Measurements from ENCODE around the gene KREMEN1.
"Not testable (repeated sequence)": the region's sequence is repeated elsewhere in the genome, so short reads cannot be mapped to it uniquely, and the experiment has no call there.

The KREMEN1 gene, protein sequence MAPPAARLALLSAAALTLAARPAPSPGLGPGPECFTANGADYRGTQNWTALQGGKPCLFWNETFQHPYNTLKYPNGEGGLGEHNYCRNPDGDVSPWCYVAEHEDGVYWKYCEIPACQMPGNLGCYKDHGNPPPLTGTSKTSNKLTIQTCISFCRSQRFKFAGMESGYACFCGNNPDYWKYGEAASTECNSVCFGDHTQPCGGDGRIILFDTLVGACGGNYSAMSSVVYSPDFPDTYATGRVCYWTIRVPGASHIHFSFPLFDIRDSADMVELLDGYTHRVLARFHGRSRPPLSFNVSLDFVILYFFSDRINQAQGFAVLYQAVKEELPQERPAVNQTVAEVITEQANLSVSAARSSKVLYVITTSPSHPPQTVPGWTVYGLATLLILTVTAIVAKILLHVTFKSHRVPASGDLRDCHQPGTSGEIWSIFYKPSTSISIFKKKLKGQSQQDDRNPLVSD

DNA sequence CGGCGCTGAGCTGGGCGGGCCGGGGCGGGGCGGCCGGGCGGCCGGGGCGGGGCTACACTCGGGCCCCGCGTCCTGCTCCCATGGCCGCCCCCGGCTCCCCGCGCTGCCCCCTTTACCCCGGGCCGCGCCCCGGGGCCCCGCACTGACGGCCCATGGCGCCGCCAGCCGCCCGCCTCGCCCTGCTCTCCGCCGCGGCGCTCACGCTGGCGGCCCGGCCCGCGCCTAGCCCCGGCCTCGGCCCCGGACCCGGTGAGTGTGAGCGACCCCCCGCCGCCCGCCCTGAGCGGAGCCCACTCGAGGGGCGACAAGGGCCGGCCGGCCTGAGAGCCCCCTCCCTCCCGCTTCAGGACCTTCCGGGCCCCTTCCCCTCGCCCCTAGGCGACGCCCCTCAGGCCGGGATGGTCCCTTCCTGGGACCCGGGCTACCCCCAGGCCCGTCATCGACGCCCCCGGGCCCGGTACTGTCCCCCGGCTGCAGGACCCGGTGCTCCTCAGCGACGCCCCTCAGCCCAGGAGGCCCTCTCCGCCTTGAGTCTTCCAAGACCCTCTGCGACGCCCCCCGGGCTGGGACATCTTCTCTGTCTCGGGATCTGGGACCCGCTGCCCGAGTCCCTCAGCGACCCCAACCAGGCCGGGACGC is at the start of gene KREMEN1:
Gene KREMEN1, plus strand, starts transcription at position 57 of the 639 bp plus-strand sequence. Its CDS starts 96 bp downstream, at position 153.
- DNase-seq: no peak

DNA sequence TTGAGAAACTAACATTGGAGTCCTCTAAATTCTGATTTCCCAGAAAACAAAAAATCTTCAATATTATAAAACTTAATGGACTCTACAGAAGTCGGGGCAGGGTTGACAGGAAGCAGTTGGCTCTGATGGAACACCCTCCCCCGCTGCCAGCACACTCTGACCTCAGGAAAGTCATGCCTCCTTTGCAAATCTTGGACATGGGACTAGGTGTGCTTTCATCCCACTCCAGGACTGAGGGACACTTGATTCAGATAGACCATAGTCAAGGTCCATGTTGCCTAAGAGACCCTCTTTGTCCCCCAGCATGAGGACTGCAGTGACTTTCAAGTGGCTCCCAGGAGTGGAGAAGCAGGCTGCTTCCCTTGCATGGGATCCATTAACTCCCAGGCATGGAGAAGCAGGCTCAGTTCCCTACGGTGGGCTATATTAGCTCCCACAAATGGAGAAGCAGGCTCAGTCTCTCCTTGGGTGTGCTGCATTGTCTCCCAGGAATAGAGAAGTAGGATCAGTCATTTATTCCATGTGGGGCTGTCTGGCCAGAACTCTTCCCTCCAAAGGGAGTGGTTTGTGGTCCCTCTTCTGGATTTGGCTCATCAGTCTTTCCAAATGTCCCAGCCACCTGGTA is 49.6 kb upstream of the KREMEN1 start:
- DNase-seq: no peak

DNA sequence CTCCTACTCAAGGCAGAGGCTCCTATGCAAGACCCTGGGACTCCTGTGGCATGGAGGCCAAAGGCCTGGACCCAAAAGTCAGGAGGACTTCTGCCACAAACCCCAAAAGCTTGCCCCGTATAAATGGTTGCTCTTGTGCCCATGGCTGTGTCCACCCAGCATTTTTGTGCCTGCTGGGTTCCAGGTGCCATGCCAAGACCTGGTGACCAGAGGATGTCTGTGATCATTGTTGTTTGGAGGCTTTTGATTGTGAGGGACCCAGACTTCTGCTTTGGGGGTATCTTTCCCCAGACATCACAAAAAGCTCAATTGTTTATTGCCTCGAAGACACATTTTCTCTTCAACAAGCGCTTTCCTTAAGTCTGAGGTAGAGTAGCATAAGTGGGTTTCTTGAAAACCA is 46.3 kb upstream of the KREMEN1 start:
- DNase-seq: no peak

DNA sequence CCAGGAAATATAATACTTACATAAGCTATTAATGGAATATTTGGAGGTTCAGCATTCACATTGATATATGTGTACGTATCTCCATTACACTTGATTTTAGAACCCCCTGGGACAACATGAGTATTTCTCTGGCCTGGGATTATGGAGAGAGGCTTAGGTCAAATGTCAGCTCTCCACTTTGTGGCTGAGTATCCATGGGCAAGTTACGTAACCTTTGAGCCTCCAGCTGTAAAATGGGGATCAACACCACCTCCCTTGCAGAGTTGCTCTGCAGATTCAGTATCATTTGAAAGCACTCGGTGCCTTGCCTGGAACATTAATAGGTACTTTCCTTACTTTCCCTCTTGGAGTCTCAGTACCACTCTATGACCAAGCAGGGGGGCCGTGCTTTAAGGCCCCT is 44.4 kb upstream of the KREMEN1 start:
- DNase-seq: no peak

DNA sequence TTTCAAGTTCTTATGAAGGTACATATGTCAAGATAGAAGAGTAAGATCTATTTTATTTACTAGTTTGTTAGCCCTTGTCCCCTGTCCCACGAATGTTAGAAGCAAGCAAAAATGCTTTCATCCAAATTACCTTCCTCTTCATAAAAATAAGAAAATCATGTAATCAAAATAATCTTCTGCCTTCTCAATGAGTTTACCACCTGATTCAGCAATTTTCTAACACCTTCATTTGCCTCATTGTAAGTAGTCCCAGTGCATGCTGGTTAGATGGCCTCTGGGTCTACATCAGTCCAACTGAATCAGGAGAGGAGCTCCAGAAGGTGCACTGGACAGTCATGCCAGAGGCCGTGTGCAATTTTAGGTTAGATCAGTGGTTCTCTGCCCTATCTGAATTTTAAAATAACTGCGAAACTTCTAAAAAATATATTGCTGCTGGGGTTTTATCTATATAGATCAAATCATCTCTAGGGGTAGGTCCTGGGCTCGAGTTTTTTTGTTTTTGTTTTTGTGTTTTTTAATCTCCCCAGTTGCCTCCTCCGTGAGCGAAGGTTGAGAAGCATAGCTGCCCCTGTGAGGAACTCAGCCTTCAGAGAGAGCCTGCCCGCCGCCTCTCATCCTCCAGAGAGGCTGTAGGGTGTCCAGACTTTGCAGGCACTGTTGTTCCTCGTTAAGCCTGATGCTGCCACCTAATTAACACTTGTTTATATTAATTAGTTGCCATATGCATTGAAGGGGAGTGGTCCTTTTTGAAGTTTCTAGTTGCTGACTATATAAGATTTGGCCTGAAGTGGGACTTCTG is 43.4 kb upstream of the KREMEN1 start:
- no peak for DNase-seq

DNA sequence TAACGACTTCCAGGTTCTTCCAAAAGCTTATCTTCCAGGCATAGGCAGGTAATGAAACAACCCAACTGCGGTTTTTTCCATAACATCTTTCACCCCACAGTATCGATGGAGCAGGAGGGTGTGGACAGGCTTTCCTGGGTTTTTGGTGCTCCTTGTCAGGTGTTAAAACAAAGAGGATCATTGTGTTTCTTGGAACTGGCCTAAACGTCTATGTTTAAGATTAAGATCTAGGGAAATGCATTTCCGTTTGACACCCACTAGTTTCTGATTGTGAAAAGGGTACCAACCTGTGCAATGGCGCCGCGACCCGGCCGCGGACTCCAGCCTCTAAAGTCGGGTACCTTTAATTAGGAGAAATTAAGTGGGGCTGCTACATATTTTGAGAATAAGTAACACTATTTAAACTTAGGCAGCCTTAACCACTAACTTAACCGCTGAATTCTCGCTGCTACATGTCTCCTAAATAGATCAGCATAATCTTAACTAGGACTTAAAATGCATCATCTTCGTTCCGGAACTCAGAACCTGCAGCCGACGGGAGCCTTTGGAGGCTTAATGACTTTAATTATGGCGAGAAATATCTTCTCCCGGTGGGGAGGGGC is 42.7 kb upstream of the KREMEN1 start:
- no peak for DNase-seq

DNA sequence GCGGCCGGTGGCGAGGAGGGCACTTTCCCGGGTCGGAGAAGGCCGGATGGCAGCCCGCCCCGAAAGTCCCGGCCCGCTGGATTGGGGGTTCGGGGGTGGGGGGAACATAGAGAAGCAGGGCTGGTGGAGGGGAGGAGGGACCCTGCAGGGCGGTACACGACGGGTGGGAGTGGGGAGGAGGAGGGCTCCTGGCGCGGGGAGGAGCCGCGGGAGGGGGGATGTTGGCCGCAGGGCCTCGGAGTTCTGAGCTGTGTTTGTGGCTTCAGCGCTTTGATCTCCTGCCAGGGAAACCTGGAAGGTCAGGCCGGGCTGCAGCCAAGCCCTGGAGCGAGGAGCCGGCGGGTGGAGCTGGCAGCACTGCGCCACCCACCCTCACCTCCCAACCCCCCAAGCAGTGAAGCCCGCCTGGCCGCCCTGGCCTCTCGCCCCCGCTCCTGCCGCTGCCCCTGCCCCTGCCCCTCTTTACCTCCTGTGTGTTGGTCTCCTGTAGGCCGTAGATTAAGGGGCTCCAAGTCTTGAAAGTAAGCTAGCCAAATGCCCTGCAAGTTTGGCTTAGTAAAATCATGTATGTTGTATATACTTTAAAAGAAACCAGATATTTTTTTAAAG is 42.1 kb upstream of the KREMEN1 start:
- DNase-seq: no peak

DNA sequence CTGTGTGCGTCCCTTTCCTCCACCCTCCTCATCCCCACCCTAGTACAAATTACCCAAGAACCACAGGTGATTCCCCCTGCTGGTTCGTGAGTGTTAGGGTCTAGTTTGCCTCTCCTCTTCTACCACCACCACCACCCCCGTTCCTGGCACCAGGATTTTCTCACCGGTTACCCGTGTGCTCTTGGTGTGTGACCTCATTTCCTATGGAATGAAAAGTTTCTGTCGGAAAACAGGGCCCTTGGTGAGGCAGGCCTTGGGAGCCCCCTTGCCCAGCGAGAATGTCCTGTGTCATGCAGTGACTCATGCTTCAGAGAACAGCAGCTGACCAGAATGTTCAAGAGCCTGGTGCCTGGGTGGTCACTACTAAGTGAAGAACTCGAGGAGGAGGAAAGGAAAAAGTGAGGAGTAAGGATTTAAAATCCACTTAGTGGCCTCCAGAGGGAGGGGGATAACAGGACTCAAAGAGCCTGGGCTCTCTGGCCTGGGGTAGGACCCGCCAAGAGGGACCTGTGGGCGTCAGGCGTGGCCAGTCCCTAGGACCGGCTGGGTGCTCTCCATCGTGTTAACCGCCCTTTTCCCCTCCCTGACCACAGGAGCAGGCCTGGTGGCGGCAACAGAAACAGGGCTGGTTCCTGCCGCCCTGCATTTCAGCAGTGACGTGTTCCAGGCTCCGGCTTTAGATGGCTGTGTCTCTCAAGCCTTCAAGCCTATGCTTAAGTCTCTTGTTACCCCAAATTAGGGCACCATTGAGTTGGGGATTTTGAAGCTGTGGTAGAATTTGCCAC is 41.4 kb upstream of the KREMEN1 start:
- no peak for DNase-seq

DNA sequence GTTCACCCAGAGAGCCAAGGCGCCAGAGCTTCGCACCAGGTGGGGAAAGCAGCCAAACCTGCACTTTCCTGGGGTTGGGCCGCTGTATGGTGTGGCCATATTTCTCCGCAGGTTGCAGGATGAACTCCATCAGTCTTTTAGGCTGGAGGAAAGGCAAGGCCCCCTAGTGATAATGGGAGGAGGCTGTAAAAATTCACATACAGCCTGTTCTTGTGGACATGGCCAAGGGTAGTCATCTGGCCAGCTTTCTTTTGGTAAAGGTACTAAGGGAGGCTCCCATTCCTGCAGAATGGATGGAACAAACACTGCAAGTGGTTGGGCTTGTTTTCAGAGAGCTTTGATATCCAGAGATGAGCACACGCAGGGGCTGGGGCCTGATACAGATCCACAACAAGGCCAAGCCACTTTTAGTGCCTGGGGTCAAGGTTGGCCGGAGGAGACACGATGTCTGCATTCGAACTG is 40.8 kb upstream of the KREMEN1 start:
- DNase-seq: no peak

DNA sequence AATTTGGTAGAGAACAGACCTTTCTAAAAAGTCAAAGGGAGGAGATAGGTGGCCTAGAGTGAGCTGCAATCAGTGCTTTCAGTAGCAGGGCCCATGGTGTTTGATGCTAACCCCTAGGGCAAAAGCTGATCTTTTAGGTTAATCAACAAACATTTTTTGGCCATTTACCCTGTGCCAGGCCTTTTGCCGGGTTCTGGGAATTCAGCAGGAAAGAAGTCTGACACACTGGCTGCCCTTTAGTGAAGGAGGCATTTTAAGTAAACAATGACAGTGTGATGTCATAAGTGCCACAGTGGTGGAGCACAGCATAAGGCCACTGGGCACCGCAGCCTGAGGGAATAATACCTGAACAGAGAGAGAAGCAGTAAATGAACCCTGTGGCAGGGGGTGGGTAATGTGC is 40.3 kb upstream of the KREMEN1 start:
- no peak for DNase-seq

DNA sequence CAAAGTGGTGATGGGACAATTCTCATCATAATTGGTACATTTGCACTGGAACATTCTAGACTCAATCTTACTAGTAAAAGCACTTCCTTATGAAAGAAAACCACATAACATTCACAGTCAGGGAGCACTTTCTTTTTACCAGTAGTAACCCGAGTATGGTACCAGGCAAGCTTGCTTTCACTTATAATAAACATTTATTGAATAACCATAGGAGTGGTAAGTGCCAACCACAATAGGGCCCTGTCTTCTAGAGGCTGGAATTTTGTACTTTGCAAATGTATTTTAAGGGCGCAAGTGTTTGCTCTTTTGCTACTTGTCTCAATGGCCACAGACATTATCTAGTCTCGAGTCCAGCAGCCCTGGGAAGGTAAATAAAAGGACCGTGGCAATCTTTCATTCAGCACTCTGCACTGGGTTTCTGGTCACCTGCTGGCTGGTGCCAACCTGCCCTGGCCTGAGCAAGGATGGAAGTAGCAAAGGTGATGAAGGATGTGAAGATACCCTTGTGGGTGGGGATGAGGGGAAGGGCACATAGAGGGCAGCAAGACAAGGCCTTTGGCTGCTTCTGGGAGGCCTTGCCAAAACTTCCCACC is 35.4 kb upstream of the KREMEN1 start:
- DNase-seq: no peak

DNA sequence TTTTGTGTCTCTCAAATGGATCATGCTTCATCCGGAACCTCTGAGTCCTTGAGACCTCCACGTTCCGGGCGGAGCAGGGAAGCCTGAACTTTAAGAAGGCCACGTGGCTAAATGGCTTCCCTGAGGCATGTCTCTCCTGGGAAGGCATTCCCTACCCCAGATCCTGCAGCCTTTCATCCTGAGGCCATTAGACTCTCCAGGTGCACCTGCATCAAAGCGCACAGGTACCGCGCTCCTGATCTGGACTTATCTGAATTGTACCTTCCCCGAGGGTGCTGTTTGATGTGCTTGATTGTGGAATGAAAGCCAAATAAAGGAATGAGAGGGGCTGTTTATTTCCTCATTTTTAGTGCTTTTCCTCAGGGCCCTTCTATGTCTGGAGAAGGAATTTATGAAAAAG is 33.7 kb upstream of the KREMEN1 start:
- no peak for DNase-seq

DNA sequence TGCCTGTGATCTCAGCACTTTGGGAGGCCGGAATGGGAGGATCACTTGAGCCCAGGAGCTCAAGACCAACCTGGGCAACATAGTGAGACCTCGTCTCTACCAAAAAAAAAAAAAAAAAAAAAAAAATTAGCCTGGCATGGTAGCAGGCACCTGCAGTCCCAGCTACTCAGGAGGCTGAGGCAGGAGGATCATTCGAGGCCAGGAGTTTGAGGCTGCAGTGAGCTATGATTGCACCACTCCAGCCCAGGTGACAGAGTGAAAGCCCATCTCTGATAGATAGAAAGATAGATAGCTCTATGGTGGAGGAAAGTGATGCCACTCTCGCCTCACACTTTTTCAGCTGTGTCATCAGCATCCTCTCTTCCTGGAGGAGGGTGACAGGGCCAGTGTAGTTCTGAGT is 33.2 kb upstream of the KREMEN1 start:
- DNase-seq: not testable (repeated sequence)

DNA sequence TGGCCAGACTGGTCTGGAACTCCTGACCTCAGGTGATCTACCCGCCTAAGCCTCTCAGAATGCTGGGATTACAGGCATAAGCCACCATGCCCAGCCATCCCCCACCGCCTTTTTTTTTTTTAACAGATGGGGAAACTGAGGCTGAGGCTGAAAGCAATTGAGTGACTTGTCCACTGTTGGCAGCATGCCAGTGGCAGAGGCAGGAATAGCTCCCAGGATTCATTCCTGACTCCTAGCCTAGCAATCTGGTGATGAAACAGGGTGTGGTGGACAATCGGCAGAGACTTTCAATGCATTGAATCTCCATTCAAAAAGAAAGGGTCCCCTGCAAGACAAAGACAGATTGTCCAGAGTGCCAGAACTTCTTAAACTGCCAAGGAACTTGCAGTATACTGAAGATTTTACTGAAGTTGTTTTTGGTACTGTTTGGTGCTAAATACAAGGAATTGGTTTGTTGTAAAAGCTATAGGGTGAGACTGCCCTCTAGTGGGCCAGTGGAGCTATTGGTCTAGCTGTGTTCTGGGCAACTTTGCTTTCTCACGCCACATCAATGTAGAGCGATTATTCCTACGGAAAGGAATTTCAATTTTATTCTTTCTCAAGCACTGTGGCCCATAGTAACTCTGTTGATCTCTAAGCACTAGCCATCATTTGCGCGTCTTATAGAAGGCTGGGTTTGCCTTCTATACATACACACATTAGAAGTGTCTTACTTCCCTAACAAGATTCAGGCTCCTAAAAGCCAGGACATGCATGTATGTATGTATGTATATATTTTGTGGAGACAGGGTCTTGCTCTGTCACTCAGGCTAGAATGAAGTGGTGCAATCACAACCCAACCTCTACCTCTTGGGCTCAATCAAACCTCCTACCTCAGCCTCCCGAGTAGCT is 32.2 kb upstream of the KREMEN1 start:
- peak; percentile 53 for DNase-seq

DNA sequence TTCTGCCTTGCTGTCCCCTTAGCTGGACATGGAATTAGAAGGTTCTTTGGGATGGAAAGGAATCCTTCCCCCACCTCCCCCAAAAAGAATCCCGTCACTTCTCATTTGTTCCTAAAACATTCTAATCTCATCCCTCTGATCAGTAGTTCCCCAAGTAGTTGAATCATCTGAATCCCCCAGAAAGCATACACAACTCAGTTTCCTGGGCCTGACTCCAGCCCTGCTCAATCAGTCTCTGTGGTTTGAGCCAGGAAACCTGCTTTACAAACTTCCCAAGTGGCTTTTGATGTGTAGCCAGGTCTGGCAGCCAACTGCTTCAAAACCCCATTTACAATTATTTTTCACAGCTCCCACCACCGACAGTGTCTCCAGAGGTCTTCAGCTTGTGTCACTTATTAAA is 31.4 kb upstream of the KREMEN1 start:
- DNase-seq: no peak

DNA sequence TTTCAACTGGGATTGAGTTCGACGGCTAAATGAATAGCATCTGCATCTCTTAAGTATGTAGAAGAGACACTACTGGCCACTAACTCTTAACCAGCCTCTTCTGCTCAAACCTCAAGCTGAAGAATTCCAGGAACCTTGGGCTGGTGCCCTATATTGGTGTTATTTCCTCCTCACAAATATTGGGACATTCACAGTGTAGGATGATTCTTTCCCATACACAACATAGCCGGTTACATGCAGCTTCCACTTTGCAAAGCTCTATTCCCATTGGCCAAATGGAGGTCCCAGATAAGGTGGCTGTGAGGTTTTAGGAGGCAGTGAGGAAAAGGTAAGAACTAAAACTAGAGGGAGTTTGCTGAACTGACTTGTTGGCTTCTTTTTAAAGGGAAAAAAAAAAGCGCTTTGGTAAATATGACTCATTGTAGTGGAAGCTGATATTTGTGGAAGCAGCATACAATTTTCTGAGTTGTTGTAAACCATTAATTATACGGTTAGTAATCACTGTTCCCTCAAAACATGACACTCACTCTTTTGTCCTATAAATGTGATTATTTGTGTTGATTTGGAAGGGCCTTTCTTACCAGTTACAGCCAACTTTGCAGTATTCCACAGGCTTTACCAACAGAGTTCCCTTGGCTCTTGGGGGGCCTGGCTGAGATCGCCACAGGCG is 28.8 kb upstream of the KREMEN1 start:
- DNase-seq: no peak

DNA sequence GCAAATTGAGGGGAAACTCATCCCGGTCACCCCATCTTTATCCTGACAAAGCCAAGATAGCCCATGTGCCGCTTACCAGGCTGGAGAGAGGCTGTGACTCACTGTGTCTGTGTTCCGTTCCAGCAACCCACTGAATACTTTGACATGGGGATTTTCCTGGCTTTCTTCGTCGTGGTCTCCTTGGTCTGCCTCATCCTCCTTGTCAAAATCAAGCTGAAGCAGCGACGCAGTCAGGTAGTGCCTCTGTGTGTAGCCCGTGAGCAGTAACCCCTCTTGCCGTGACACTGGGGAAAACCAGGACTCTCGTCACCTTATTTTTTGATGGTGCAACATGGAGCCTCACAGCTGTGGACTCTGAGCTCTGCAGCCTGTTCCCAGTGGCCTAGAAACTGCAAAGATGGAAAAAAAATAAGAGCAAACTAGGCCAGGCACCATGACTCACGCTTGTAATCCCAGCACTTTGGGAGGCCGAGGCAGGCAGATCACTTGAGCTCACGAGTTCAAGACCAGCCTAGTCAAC is 28.1 kb upstream of the KREMEN1 start:
- no peak for DNase-seq

DNA sequence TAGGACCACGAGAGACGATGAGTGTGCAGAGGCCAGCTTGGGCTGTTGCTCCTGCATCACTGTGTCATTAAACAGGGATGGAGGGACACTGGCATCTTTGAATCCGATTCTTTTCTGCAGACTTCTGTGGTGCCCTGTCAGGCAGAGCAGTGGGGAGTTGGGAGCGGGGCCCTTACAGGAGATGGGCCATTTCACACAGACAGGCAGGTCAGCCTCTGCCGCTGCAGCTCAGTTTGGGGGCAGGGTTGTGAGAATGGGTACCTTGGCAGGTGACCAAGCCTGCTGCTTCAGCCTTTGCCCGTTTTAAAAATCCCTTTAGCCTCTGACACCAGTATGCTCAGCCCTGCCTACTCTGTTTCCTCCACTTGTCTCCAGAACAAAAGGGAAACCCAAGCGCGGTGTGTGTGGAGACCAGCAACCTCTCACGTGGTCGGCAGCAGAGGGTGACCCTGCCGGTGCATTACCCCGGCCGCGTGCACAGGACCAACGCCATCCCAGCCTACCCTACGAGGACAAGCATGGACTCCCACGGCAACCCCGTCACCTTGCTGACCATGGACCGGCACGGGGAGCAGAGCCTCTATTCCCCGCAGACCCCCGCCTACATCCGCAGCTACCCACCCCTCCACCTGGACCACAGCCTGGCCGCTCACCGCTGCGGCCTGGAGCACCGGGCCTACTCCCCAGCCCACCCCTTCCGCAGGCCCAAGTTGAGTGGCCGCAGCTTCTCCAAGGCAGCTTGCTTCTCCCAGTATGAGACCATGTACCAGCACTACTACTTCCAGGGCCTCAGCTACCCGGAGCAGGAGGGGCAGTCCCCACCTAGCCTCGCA is 23.8 kb upstream of the KREMEN1 start:
- DNase-seq: no peak
